ENCODE data around the gene FADS2. TPM values are rescaled to one million over a fixed set of nuclear protein-coding genes. Genes with fewer than 3 reads are reported as not detected.

FADS2 gene
- total and polyA plus RNA-seq, 2 of the 13 experiments (the other 11 are each of a cell fraction or from before 2014, with no cell fraction given), result 90.1 to 124 TPM

GRCh38 chr11:61792310-61793082 lies 35.6 kb upstream of the FADS2 start, which contains the start of the genes FEN1 and TMEM258 (continued):
- TF ChIP-seq DMTF1 (CRISPR knock-in tag; IDR thresholded peaks at IDR 0.05) (no peak), ZNF564 (CRISPR knock-in tag; IDR thresholded peaks at IDR 0.05) (0 out of 2 replicates have a peak, but pooled peaks have one; percentile 52), FOXP4 (CRISPR knock-in tag; IDR thresholded peaks at IDR 0.05) (peak; percentile 12; the same call in 1 of the 2 replicates), PHF21A (CRISPR knock-in tag; IDR thresholded peaks at IDR 0.05) (0 out of 2 replicates have a peak, but pooled peaks have one; percentile 2), BRD4 (CRISPR knock-in tag; IDR thresholded peaks at IDR 0.05) (peak; percentile 87; the same call in 1 of the 2 replicates), FIP1L1 (IDR thresholded peaks at IDR 0.05; ENCODE audit: borderline replicate concordance, insufficient read depth, low read depth, low read length) (0 out of 2 replicates have a peak, but pooled peaks have one; percentile 72), ZNF224 (CRISPR knock-in tag; IDR thresholded peaks at IDR 0.05) (no peak), TCF12 (IDR thresholded peaks at IDR 0.05) (no peak), TCF12 (CRISPR knock-in tag; IDR thresholded peaks at IDR 0.05) (0 out of 2 replicates have a peak, but pooled peaks have one; percentile 71), BATF2 (CRISPR knock-in tag; IDR thresholded peaks at IDR 0.05) (0 out of 2 replicates have a peak, but pooled peaks have one; percentile 41), KDM5A (IDR thresholded peaks at IDR 0.05; ENCODE audit: borderline replicate concordance, low read length) (peak; percentile 69), ZNF34 (CRISPR knock-in tag; IDR thresholded peaks at IDR 0.05; ENCODE audit: borderline replicate concordance) (no peak), RXRB (CRISPR knock-in tag; IDR thresholded peaks at IDR 0.05; ENCODE audit: borderline replicate concordance) (no peak), ZNF543 (CRISPR knock-in tag; IDR thresholded peaks at IDR 0.05) (peak; percentile 85), PRDM10 (CRISPR knock-in tag; IDR thresholded peaks at IDR 0.05; ENCODE audit: low read depth) (no peak), HDAC2 (CRISPR knock-in tag; IDR thresholded peaks at IDR 0.05) (peak; percentile 82), MTA3 (CRISPR knock-in tag; IDR thresholded peaks at IDR 0.05) (no peak), TCF7L2 (IDR thresholded peaks at IDR 0.05; ENCODE audit: low read depth, low read length) (no peak)
- TF ChIP-seq, protein P1, sequence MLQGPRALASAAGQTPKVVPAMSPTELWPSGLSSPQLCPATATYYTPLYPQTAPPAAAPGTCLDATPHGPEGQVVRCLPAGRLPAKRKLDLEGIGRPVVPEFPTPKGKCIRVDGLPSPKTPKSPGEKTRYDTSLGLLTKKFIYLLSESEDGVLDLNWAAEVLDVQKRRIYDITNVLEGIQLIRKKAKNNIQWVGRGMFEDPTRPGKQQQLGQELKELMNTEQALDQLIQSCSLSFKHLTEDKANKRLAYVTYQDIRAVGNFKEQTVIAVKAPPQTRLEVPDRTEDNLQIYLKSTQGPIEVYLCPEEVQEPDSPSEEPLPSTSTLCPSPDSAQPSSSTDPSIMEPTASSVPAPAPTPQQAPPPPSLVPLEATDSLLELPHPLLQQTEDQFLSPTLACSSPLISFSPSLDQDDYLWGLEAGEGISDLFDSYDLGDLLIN (CRISPR knock-in tag; IDR thresholded peaks at IDR 0.05; ENCODE audit: borderline replicate concordance), result peak; percentile 98

All from HepG2 (cell line).